Transverse colon (tissue), 4 donors: Measurements from ENCODE around the gene TMEM95.

Experiments used
- POLR2AphosphoS5 ChIP-seq, 3 donors: sonication (generic); formaldehyde crosslinking; IDR thresholded peaks; one replicate each; pipeline ENCODE4 v1.6.1; 2016; ENCODE audit warnings: antibody characterized with exemption in 3 of 3
- TF ChIP-seq, protein P1 (sequence below), 5 experiments: fragments of 200-600 bp in 3 of 5; fragments of 450-650 bp in 2 of 5; sonication (generic) in 3 of 5; IDR thresholded peaks; 1 replicate in 2 of 5; 2 replicates in 3 of 5; pipeline ENCODE4 v1.5.1; 2016 to 2017; ENCODE audit warnings: antibody characterized with exemption in 5 of 5, inconsistent platforms in 3 of 5, mild to moderate bottlenecking in 2 of 5, moderate library complexity in 1 of 5

DNA sequence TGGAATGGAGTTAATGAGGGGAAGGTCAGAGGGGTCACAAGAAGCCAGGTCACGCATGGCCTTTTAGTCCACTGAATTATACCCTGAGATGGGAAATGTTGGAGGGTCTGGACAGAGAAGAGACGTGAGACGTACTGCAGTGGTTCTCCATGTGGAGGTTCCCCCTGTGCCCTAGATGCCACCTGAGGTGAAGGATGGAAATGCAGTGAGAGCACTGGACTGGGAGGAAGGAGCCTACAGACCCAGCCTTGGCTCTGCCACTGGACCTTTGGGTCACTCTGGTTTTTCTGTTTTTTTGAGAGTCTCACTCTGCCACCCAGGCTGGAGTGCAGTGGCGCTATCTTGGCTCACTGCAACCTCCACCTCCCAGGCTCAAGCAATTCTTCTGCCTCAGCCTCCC, 41.2 kb downstream of the TMEM95 start:
- TF ChIP-seq POLR2AphosphoS5 (IDR thresholded peaks at IDR 0.05), result no peak
- TF ChIP-seq, protein P1, sequence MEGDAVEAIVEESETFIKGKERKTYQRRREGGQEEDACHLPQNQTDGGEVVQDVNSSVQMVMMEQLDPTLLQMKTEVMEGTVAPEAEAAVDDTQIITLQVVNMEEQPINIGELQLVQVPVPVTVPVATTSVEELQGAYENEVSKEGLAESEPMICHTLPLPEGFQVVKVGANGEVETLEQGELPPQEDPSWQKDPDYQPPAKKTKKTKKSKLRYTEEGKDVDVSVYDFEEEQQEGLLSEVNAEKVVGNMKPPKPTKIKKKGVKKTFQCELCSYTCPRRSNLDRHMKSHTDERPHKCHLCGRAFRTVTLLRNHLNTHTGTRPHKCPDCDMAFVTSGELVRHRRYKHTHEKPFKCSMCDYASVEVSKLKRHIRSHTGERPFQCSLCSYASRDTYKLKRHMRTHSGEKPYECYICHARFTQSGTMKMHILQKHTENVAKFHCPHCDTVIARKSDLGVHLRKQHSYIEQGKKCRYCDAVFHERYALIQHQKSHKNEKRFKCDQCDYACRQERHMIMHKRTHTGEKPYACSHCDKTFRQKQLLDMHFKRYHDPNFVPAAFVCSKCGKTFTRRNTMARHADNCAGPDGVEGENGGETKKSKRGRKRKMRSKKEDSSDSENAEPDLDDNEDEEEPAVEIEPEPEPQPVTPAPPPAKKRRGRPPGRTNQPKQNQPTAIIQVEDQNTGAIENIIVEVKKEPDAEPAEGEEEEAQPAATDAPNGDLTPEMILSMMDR (IDR thresholded peaks at IDR 0.05), result no peak
